HUES48 (cell line): ENCODE data around the gene NOS1.

Experiments
- H3K27ac ChIP-seq: one replicate; pipeline ENCODE4 v1.7.0; 2013; ENCODE audit warnings: low read depth, low read length, inconsistent platforms
- H3K27me3 ChIP-seq: 2 replicates; pipeline ENCODE4 v1.6.1; 2013; ENCODE audit warnings: mild to moderate bottlenecking, low read length; ENCODE audit not compliant: control insufficient read depth, insufficient read depth
- H3K36me3 ChIP-seq: 2 replicates; pipeline ENCODE4 v1.6.1; 2013; ENCODE audit warnings: low read length; ENCODE audit not compliant: control insufficient read depth, insufficient read depth
- H3K4me1 ChIP-seq: 2 replicates; pipeline ENCODE4 v1.6.1; 2013; ENCODE audit warnings: mild to moderate bottlenecking, low read length; ENCODE audit not compliant: control insufficient read depth, insufficient read depth
- H3K4me3 ChIP-seq: 2 replicates; pipeline ENCODE4 v1.5.1; 2013; ENCODE audit warnings: mild to moderate bottlenecking, low read depth, low read length
- H3K9ac ChIP-seq: 2 replicates; pipeline ENCODE4 v1.6.1; 2013; ENCODE audit warnings: mild to moderate bottlenecking, low read depth, low read length, moderate library complexity
- H3K9me3 ChIP-seq: 2 replicates; pipeline ENCODE4 v1.6.1; 2013; ENCODE audit warnings: low read length; ENCODE audit not compliant: control insufficient read depth, insufficient read depth

The NOS1 gene

GRCh38 chr12:117363953-117364486 lies 2.6 kb upstream of the NOS1 start:
- Histone ChIP-seq H3K27me3 (peaks cover 62% of the 10 kb centered on the region), H3K9me3 (no peaks in the 10 kb centered on the region), H3K4me1 (0 out of 2 replicates have a peak, but pooled peaks cover 3% of the 10 kb centered on the region), H3K9ac (no peak overlapping the region), H3K36me3 (no peaks in the 10 kb centered on the region), H3K27ac (no peak overlapping the region), H3K4me3 (no peak overlapping the region)

GRCh38 chr12:117363056-117363662 lies 1.7 kb upstream of the NOS1 start:
- no peak overlapping the region for H3K4me3 ChIP-seq
- H3K36me3 ChIP-seq, result no peaks in the 10 kb centered on the region
- 0 out of 2 replicates have a peak, but pooled peaks cover 3% of the 10 kb centered on the region for H3K4me1 ChIP-seq
- no peak overlapping the region for H3K9ac ChIP-seq
- peaks cover 70% of the 10 kb centered on the region for H3K27me3 ChIP-seq
- H3K9me3 ChIP-seq, result no peaks in the 10 kb centered on the region
- no peak overlapping the region for H3K27ac ChIP-seq

GRCh38 chr12:117362391-117362790 lies 965 bp upstream of the NOS1 start:
- H3K4me1 ChIP-seq, result 0 out of 2 replicates have a peak, but pooled peaks cover 3% of the 10 kb centered on the region
- no peak overlapping the region for H3K9ac ChIP-seq
- H3K9me3 ChIP-seq, result no peaks in the 10 kb centered on the region
- no peak overlapping the region for H3K27ac ChIP-seq
- no peaks in the 10 kb centered on the region for H3K36me3 ChIP-seq
- peaks cover 78% of the 10 kb centered on the region for H3K27me3 ChIP-seq
- no peak overlapping the region for H3K4me3 ChIP-seq

GRCh38 chr12:117361905-117362304 lies 479 bp upstream of the NOS1 start:
- Histone ChIP-seq H3K27me3 (peaks cover 79% of the 10 kb centered on the region), H3K4me3 (peak overlapping the region; percentile 91; the same call in 1 of the 2 replicates), H3K36me3 (no peaks in the 10 kb centered on the region), H3K4me1 (0 out of 2 replicates have a peak, but pooled peaks cover 3% of the 10 kb centered on the region), H3K9ac (no peak overlapping the region), H3K9me3 (no peaks in the 10 kb centered on the region), H3K27ac (no peak overlapping the region)

GRCh38 chr12:117360551-117361346 lies 677 bp downstream of the NOS1 start:
- H3K27ac ChIP-seq, result no peak overlapping the region
- no peaks in the 10 kb centered on the region for H3K9me3 ChIP-seq
- no peaks in the 10 kb centered on the region for H3K36me3 ChIP-seq
- H3K9ac ChIP-seq, result peak overlapping the region; percentile 29; the same call in 1 of the 2 replicates
- H3K4me1 ChIP-seq, result 0 out of 2 replicates have a peak, but pooled peaks cover 3% of the 10 kb centered on the region
- peaks cover 76% of the 10 kb centered on the region for H3K27me3 ChIP-seq
- H3K4me3 ChIP-seq, result peak overlapping the region; percentile 91

- Histone ChIP-seq H3K4me1 (0 out of 2 replicates have a peak, but pooled peaks cover 3% of the 10 kb centered on the region), H3K4me3 (peak overlapping the region; percentile 91), H3K9me3 (no peaks in the 10 kb centered on the region), H3K9ac (no peak overlapping the region), H3K36me3 (no peaks in the 10 kb centered on the region), H3K27ac (no peak overlapping the region), H3K27me3 (peaks cover 76% of the 10 kb centered on the region)
Measured at GRCh38 chr12:117360222-117360550, 1.2 kb downstream of the NOS1 start.

GRCh38 chr12:117359029-117359845 lies 2.2 kb downstream of the NOS1 start:
- Histone ChIP-seq H3K9me3 (no peaks in the 10 kb centered on the region), H3K9ac (no peak overlapping the region), H3K27ac (no peak overlapping the region), H3K4me3 (peak overlapping the region; percentile 43; the same call in 1 of the 2 replicates), H3K27me3 (peaks cover 68% of the 10 kb centered on the region), H3K36me3 (no peaks in the 10 kb centered on the region), H3K4me1 (0 out of 2 replicates have a peak, but pooled peaks cover 3% of the 10 kb centered on the region)

- Histone ChIP-seq H3K9ac (no peak overlapping the region), H3K27me3 (peaks cover 38% of the 10 kb centered on the region), H3K4me1 (0 out of 2 replicates have a peak, but pooled peaks cover 3% of the 10 kb centered on the region), H3K4me3 (no peak overlapping the region), H3K9me3 (no peaks in the 10 kb centered on the region), H3K27ac (no peak overlapping the region), H3K36me3 (no peaks in the 10 kb centered on the region)
Measured at GRCh38 chr12:117356048-117356447, 5.4 kb downstream of the NOS1 start.

GRCh38 chr12:117352883-117353282 lies 8.5 kb downstream of the NOS1 start:
- H3K9me3 ChIP-seq, result no peaks in the 10 kb centered on the region
- H3K27ac ChIP-seq, result no peak overlapping the region
- no peak overlapping the region for H3K4me3 ChIP-seq

GRCh38 chr12:117352206-117352605 lies 9.2 kb downstream of the NOS1 start:
- H3K9ac ChIP-seq, result no peak overlapping the region
- H3K9me3 ChIP-seq, result no peaks in the 10 kb centered on the region
- H3K4me3 ChIP-seq, result no peak overlapping the region
- H3K27me3 ChIP-seq, result no peaks in the 10 kb centered on the region
- H3K27ac ChIP-seq, result no peak overlapping the region
- H3K4me1 ChIP-seq, result peaks cover 7% of the 10 kb centered on the region; the same call in 1 of the 2 replicates
- H3K36me3 ChIP-seq, result no peaks in the 10 kb centered on the region

More at GRCh38 chr12:117352883-117353282, 8.5 kb downstream of the NOS1 start:
- Histone ChIP-seq H3K27me3 (peaks cover 6% of the 10 kb centered on the region), H3K9ac (no peak overlapping the region), H3K4me1 (peaks cover under 1% of the 10 kb centered on the region; the same call in 1 of the 2 replicates), H3K36me3 (no peaks in the 10 kb centered on the region)
